K562 treated with DMSO at 1 percent for 4 hours (cell line): ENCODE results near the gene KCP. TPM values are rescaled to one million over a fixed set of nuclear protein-coding genes. Genes with fewer than 3 reads are reported as not detected.

Experiments used
- total RNA-seq: library from RNA; unstranded; fragments of 300-600 nt; gene quantifications from 2 replicates; pipeline ENCODE4 v1.2.3, GENCODE V29; 2022; ENCODE audit not compliant: insufficient read depth

The KCP gene
- total RNA-seq: 0.27 TPM in 1 of 2 replicates, not detected in the other

GRCh38 chr7:128910569-128910945 lies at the start of gene KCP:
KCP (minus strand) TSS chr7:128910709; CDS start chr7:128910676, 33 bp downstream.

GRCh38 chr7:128937647-128938543 lies 27.4 kb upstream of the KCP start, which contains the start of gene IRF5:
IRF5 (plus strand) TSS chr7:128937927; CDS start chr7:128942082, 4,155 bp downstream.

GRCh38 chr7:128862571-128863432 lies 47.7 kb downstream of the KCP start, which contains the start of gene ATP6V1F:
ATP6V1F (plus strand) TSS chr7:128862856; CDS start chr7:128862905, 49 bp downstream.

GRCh38 chr7:128830231-128831177 lies 80.0 kb downstream of the KCP start, which contains the start of gene FLNC:
FLNC (plus strand) TSS chr7:128830406; CDS start chr7:128830638, 232 bp downstream.

Other genes starting within 250 kb of the KCP start
- gene GARIN1A, start 238.4 kb downstream of the KCP start, total RNA-seq: 0.26 and 0.65 TPM in 2 replicates
- 178 and 192 TPM in 2 replicates for gene CALU, start 171.3 kb downstream of the KCP start, total RNA-seq
- gene OPN1SW, start 134.9 kb downstream of the KCP start, total RNA-seq: not detected in 2 replicates
- gene CCDC136, start 118.7 kb downstream of the KCP start, total RNA-seq: 16.1 and 38.4 TPM in 2 replicates
- gene FLNC, start 80.3 kb downstream of the KCP start, total RNA-seq: 91.3 and 106 TPM in 2 replicates
- 640 and 645 TPM in 2 replicates for gene ATP6V1F, start 47.9 kb downstream of the KCP start, total RNA-seq
- not detected in 2 replicates for gene IRF5, start 27.2 kb upstream of the KCP start, total RNA-seq
- gene TNPO3, start 144.4 kb upstream of the KCP start, total RNA-seq: 70.2 and 80.2 TPM in 2 replicates
- gene TSPAN33, start 234.0 kb upstream of the KCP start, total RNA-seq: not detected in 2 replicates